Astrocyte of the cerebellum (primary cell): ENCODE results near the gene SERPINA3.
A peak's percentile ranks its signal among the peaks of the same experiment; 100 is the strongest.

ENCODE experiments used
- DNase-seq: peaks from one replicate; pipeline ENCODE4 v3.0.0-alpha.2; 2011; ENCODE audit warnings: low read depth
- H3K4me3 ChIP-seq: 2 replicates; pipeline ENCODE4 v1.5.1; 2011; ENCODE audit warnings: mild to moderate bottlenecking, low read depth, low read length, moderate library complexity
- in situ Hi-C: cut with HindIII; loops from 2 replicates; pipeline ENCODE4 v1.10.0; 2017; ENCODE audit warnings: low sequenced_read_pairs
- TF ChIP-seq, protein P1 (sequence below): IDR thresholded peaks from 2 replicates; pipeline ENCODE4 v1.5.1; 2012; ENCODE audit warnings: low read length, low read depth, moderate library complexity, mild to moderate bottlenecking; ENCODE audit errors: missing control alignments

SERPINA3 gene

DNA sequence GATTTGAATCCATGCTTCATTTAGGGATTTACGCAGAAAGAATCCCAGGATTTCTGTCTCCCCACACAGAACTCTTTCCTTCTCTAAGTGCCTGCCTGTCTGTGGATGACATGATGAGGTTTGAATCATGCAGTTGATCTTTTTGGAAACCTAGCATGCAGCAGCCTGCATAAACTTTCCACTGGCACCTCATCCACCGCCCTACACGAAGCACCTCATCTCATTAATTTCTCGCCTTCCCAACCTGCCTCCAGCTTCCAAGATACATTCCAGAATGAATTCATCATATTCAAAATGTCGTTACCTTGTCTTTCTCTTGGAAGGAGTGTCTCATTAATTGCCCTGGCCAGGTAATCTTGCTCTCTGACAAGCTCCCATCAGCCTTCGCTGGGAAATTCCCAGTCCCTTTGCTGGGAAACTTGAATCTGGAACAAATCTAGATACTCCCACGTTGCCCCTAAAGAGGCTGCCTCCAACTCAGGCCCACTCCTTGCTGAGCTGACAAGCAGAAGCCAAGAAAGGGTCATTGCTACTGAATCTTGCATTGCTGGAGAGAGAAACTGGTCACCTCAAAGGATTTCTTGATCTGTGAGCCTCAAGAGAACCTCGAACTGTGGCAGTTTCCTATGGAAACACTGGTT lies 48.2 kb downstream of the SERPINA3 start:
- in situ Hi-C loops, result loop anchor here (5.0 kb wide), 1 partner anchor 77 kb away; no protein-coding TSS in a partner anchor
- no peak overlapping the region for H3K4me3 ChIP-seq
- no peak for DNase-seq
- TF ChIP-seq, protein P1, sequence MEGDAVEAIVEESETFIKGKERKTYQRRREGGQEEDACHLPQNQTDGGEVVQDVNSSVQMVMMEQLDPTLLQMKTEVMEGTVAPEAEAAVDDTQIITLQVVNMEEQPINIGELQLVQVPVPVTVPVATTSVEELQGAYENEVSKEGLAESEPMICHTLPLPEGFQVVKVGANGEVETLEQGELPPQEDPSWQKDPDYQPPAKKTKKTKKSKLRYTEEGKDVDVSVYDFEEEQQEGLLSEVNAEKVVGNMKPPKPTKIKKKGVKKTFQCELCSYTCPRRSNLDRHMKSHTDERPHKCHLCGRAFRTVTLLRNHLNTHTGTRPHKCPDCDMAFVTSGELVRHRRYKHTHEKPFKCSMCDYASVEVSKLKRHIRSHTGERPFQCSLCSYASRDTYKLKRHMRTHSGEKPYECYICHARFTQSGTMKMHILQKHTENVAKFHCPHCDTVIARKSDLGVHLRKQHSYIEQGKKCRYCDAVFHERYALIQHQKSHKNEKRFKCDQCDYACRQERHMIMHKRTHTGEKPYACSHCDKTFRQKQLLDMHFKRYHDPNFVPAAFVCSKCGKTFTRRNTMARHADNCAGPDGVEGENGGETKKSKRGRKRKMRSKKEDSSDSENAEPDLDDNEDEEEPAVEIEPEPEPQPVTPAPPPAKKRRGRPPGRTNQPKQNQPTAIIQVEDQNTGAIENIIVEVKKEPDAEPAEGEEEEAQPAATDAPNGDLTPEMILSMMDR, result no peak

DNA sequence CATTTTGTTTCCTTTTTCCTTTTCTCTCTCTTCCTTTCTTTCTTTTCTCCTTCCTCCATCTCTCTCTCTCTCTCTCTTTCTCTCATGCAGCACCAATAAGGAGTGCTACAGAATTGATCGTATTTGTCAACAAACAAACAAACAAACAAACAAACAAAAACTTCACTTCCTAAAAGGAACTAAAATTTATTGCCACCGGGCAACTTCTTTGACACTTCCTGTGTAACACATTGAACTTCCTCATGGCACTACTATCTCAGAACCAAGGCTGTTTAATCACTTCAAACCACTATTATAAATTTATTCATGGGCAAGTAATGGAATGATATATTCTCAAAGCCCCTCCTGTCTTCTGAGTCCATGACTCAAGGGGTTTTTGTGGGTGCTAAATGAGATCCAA lies 51.3 kb downstream of the SERPINA3 start:
- in situ Hi-C loops, result loop anchor here (5.0 kb wide), 1 partner anchor 74 kb away; no protein-coding TSS in a partner anchor
- no peak overlapping the region for H3K4me3 ChIP-seq
- TF ChIP-seq, protein P1, result no peak
- no peak for DNase-seq

DNA sequence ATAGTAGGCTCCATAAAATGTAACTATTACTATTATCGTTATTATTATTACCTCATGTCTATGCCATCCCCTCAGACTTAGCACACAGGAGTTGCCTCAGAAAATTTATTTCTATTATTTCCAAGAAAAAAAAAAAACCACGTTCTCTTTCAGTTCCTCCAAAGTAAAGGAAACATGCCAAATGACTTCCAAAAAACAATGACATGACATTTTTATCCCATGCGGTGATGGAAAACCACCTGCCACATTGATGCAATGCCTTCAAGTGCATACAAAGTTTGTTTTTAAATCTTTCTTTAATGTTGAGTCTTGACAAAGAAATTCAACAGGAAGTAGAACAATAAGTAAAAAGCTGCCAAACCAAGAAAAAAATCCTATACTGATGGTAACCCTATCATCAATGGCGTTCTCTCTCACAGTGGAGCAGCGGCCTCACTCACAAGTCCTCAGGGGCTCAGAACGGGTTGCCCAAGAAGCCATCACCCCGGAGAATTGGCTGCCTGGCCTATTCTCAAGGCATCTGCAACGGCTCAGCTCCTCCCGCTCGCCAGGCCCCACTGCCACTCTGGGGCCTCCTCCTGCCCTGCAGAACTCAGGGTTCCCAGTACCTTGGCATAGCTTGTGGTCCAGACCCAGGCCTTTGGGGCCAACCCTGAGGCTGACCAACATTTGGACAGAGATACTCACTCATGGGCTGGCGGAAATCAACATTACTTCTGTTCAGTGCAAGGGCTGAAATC lies 51.9 kb downstream of the SERPINA3 start:
- DNase-seq, result no peak
- in situ Hi-C loops, result loop anchor here (5.0 kb wide), 1 partner anchor 73 kb away; no protein-coding TSS in a partner anchor
- no peak overlapping the region for H3K4me3 ChIP-seq
- TF ChIP-seq, protein P1, result no peak

DNA sequence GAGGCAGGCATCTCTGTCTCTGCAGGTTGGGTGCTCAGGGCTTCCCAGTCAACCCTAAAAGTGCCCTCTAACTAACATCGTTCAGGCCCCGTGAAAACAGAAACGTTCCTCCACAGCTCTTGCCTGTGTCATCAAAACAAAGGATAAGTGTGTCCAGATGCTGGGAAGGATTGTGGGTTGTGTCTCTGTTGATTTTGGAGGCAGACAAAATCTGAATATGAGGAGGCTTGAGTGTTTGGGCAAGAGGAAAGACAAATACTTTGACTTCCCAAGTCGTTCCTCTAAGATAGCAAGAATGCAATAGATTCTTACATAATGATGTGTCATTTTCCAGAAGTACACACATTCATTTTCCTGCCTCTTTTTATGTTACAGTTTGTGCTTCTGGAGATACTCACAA lies 52.9 kb downstream of the SERPINA3 start:
- no peak overlapping the region for H3K4me3 ChIP-seq
- in situ Hi-C loops, result no loop called here
- DNase-seq, result peak; percentile 41
- TF ChIP-seq, protein P1, result no peak

DNA sequence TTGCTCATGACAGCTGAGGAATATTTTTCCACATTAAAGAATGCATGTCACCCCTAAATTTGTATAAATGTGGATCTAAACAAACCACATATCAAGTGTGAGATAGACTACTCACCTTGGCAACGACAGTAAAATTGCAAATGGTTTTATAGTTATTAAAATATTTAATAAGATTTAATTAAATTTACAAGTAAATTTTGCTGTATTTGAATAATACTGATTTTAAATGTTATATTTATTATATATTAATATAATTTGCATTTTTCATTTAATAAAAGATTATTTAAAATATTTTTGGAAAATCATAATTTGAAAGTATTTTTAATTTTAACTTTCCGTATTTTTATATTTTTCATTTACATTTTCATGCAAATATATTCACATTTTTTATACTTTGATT lies 53.4 kb downstream of the SERPINA3 start:
- no peak for DNase-seq
- H3K4me3 ChIP-seq, result no peak overlapping the region
- in situ Hi-C loops, result no loop called here
- TF ChIP-seq, protein P1, result no peak

DNA sequence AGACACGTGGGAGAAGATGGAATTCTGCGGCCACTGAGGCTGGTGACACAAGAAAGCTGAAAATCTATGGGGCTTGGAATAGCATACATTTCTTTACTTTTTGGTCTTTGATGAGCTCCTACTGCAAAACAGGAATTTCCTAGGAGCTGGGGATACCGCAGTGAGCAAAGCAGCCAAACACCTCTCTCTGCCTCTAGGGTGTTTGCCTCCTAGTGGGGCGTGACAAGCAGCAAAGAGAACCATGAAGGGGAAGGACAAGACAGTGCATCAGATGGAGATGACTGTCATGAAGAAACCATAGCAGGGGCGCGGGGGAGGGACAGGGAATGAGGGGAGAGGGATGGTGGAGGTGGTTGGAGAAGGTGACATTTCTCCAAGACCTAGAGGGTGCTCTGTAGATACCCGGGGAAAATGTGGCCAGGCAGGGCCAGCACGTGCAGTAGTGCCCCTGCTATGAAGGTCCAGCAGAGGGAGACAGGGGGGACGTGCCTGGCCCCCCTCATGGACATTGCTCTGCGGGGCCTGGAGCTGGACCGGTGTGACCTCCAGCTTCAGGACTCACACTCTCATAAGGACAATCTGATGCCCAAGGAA lies 58.6 kb downstream of the SERPINA3 start:
- DNase-seq, result no peak
- in situ Hi-C loops, result no loop called here
- TF ChIP-seq, protein P1, result no peak

More for the DNA sequence above, 58.6 kb downstream of the SERPINA3 start:
- no peak overlapping the region for H3K4me3 ChIP-seq
